Measurements from ENCODE around the gene DNAAF2. TPM values are rescaled to one million over a fixed set of nuclear protein-coding genes. Genes with fewer than 3 reads are reported as not detected.
"Not testable (repeated sequence)": the region's sequence is repeated elsewhere in the genome, so short reads cannot be mapped to it uniquely, and the experiment has no call there.

DNAAF2 gene
- total and polyA plus RNA-seq, 9 donors, result 6.3 to 8.8 (median 7.7) TPM

DNA sequence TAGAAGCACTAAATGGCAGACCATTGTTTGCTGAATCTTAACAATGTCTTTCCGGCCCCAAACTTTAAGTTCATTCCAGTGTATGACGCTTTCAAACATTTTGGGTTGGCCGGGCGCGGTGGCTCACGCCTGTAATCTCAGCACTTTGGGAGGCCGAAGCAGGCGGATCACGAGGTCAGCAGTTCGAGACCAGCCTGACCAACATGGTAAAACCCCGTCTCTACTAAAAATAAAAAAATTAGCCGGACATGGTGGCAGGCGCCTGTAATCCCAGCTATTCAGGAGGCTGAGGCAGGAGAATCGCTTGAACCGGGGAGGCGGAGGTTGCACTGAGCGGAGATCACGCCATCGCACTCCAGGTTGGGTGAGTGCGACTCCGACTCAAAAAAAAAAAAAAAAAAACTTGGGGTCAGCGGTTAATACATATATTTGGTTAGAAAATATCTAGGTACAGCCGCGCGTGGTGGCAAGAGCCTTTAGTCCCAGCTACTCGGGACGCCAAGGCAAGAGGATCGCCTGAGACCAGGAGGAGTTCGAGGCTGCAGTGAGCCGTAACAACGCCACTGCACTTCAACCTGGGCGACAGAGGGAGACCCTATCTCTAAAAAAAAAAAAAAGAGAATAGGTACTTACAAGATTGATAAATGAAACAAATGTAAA is 49.9 kb downstream of the DNAAF2 start:
- H3K4me3 ChIP-seq (ENCODE audit: low read length), result peak overlapping the region; percentile 97
- H3K27me3 ChIP-seq (ENCODE audit: control insufficient read depth, insufficient read depth, low read length); DNase-seq; H3K9me3 ChIP-seq (replicated peaks; ENCODE audit: control insufficient read depth, low read depth, low read length): not testable (repeated sequence)
- peaks cover 13% of the 10 kb centered on the region for H3K4me1 ChIP-seq (ENCODE audit: control insufficient read depth, insufficient read depth, low read length)
- peak overlapping the region; percentile 98 for H3K27ac ChIP-seq (ENCODE audit: low read length)
- peaks cover 18% of the 10 kb centered on the region for H3K36me3 ChIP-seq (ENCODE audit: control insufficient read depth, insufficient read depth, low read length)
- WGBS (ENCODE audit: insufficient coverage), result 14% methylated on average over 19 of the region's 32 CpGs

DNA sequence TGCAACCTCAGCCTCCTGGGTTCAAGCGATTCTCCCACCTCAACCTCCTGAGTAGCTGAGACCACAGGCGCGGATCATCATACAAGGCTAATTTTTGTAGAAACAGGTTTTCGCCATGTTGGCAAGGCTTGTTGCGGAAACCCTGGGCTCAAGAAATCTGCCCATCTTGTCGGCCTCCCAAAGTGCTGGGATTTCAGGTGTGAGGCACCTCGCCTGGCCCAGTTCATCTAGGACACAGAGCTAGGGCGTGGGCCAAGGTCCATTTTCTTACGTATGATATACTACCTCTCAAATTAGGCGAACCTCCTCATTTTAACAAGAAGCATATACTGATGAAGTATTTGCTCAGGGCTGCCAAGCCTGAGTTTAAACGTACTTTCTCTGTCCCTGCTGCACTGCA is 51.0 kb downstream of the DNAAF2 start:
- 93% methylated on average over 10 of the region's 11 CpGs for WGBS (ENCODE audit: insufficient coverage)
- Histone ChIP-seq H3K4me3 (ENCODE audit: low read length) (no peak overlapping the region), H3K9me3 (replicated peaks; ENCODE audit: control insufficient read depth, low read depth, low read length) (no peaks in the 10 kb centered on the region), H3K36me3 (ENCODE audit: control insufficient read depth, insufficient read depth, low read length) (peaks cover 18% of the 10 kb centered on the region), H3K27ac (ENCODE audit: low read length) (no peak overlapping the region), H3K27me3 (ENCODE audit: control insufficient read depth, insufficient read depth, low read length) (no peaks in the 10 kb centered on the region), H3K4me1 (ENCODE audit: control insufficient read depth, insufficient read depth, low read length) (peaks cover 13% of the 10 kb centered on the region)
- DNase-seq, result no peak

DNA sequence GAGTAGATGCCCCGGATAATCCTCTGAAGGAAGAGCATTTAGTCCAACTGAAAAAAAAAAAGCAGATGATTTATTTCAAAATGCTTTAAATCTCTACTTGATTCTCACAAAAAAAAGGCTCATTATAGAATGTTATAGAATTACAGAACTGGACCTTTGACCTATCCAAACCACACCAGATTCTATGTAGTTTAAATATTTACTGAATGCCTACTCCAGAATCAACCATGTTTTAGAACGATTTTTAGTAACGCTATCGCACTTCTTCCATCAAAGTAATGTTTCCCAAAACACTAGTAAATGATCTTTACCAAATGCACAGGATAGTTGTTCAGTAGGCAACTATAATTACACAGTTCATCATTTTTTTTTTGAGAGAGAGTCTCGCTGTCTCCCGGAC is 51.4 kb downstream of the DNAAF2 start:
- whole genome bisulfite sequencing (ENCODE audit: insufficient coverage), result 88% methylated on average over 2 of the region's 6 CpGs
- no peak for DNase-seq
- no peaks in the 10 kb centered on the region for H3K9me3 ChIP-seq (replicated peaks; ENCODE audit: control insufficient read depth, low read depth, low read length)

GRCh38 chr14:49582113-49582977 is 52.7 kb downstream of the DNAAF2 start:
- WGBS (ENCODE audit: insufficient coverage), result 85% methylated on average over 3 of the region's 4 CpGs
- Histone ChIP-seq H3K9me3 (replicated peaks; ENCODE audit: control insufficient read depth, low read depth, low read length) (no peaks in the 10 kb centered on the region), H3K27me3 (ENCODE audit: control insufficient read depth, insufficient read depth, low read length) (no peaks in the 10 kb centered on the region), H3K27ac (ENCODE audit: low read length) (no peak overlapping the region), H3K4me1 (ENCODE audit: control insufficient read depth, insufficient read depth, low read length) (peaks cover 13% of the 10 kb centered on the region), H3K4me3 (ENCODE audit: low read length) (no peak overlapping the region), H3K36me3 (ENCODE audit: control insufficient read depth, insufficient read depth, low read length) (peaks cover 21% of the 10 kb centered on the region)
- no peak for DNase-seq

More for the DNA sequence above, 51.4 kb downstream of the DNAAF2 start:
- Histone ChIP-seq H3K4me1 (ENCODE audit: control insufficient read depth, insufficient read depth, low read length) (peaks cover 13% of the 10 kb centered on the region), H3K27ac (ENCODE audit: low read length) (no peak overlapping the region), H3K4me3 (ENCODE audit: low read length) (no peak overlapping the region), H3K27me3 (ENCODE audit: control insufficient read depth, insufficient read depth, low read length) (no peaks in the 10 kb centered on the region), H3K36me3 (ENCODE audit: control insufficient read depth, insufficient read depth, low read length) (peaks cover 18% of the 10 kb centered on the region)

- peaks cover 13% of the 10 kb centered on the region for H3K4me1 ChIP-seq (ENCODE audit: control insufficient read depth, insufficient read depth, low read length)
- H3K27ac ChIP-seq (ENCODE audit: low read length), result no peak overlapping the region
- no peaks in the 10 kb centered on the region for H3K9me3 ChIP-seq (replicated peaks; ENCODE audit: control insufficient read depth, low read depth, low read length)
- H3K4me3 ChIP-seq (ENCODE audit: low read length), result no peak overlapping the region
- 79% methylated on average over 7 of the region's 9 CpGs for WGBS (ENCODE audit: insufficient coverage)
- DNase-seq, result no peak
- peaks cover 29% of the 10 kb centered on the region for H3K36me3 ChIP-seq (ENCODE audit: control insufficient read depth, insufficient read depth, low read length)
- H3K27me3 ChIP-seq (ENCODE audit: control insufficient read depth, insufficient read depth, low read length), result no peaks in the 10 kb centered on the region
These were observed 53.6 kb downstream of the DNAAF2 start for GRCh38 chr14:49581209-49582112.

DNA sequence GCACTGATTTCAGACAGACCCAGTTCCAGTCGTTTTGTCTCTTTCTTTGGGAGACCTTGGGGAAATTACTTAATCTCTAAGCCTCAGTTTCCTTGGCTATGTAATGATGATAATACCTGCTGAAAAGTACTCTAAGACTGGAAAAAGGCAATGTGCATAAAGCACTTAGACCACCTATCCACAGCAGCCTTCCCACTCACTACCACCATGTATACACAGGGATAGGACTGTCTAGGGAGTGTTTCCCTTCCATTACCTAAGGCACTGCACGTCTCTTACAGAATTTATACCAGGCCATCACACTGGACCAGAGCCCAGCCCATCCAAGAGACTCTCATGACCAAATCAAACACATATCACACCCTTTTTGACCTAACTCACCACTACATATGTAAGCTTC is 55.2 kb downstream of the DNAAF2 start:
- peaks cover 38% of the 10 kb centered on the region for H3K36me3 ChIP-seq (ENCODE audit: control insufficient read depth, insufficient read depth, low read length)
- peaks cover 8% of the 10 kb centered on the region for H3K4me1 ChIP-seq (ENCODE audit: control insufficient read depth, insufficient read depth, low read length)
- no peaks in the 10 kb centered on the region for H3K9me3 ChIP-seq (replicated peaks; ENCODE audit: control insufficient read depth, low read depth, low read length)
- no peaks in the 10 kb centered on the region for H3K27me3 ChIP-seq (ENCODE audit: control insufficient read depth, insufficient read depth, low read length)
- WGBS (ENCODE audit: insufficient coverage), result 75% methylated on average over 1 of the region's 2 CpGs
- no peak overlapping the region for H3K27ac ChIP-seq (ENCODE audit: low read length)
- H3K4me3 ChIP-seq (ENCODE audit: low read length), result no peak overlapping the region
- no peak for DNase-seq

GRCh38 chr14:49578141-49578540 is 56.9 kb downstream of the DNAAF2 start:
- WGBS (ENCODE audit: insufficient coverage), result no CpG with 5 or more reads among the region's 1 CpG
- Histone ChIP-seq H3K9me3 (replicated peaks; ENCODE audit: control insufficient read depth, low read depth, low read length) (no peaks in the 10 kb centered on the region), H3K4me3 (ENCODE audit: low read length) (no peak overlapping the region), H3K27ac (ENCODE audit: low read length) (no peak overlapping the region), H3K27me3 (ENCODE audit: control insufficient read depth, insufficient read depth, low read length) (no peaks in the 10 kb centered on the region), H3K4me1 (ENCODE audit: control insufficient read depth, insufficient read depth, low read length) (no peaks in the 10 kb centered on the region), H3K36me3 (ENCODE audit: control insufficient read depth, insufficient read depth, low read length) (peaks cover 32% of the 10 kb centered on the region)
- no peak for DNase-seq

Other genes with a start within 250 kb of the DNAAF2 start
- gene RPS29, start 48.9 kb downstream of the DNAAF2 start, total RNA-seq, result 5,655 TPM
- 1,000 to 10,000 TPM; 1,855 to 3,045 (median 2,186) TPM for gene RPS29, start 48.9 kb downstream of the DNAAF2 start, polyA plus RNA-seq (ENCODE audit: insufficient read depth in 1 of 8, insufficient read length in 8 of 8, low replicate concordance in 1 of 8)
- 8.9 TPM for gene LRR1, start 36.3 kb downstream of the DNAAF2 start, total RNA-seq
- 10 to 100 TPM in 4 of 8 donors, 1 to 10 TPM in 4; 6.5 to 14.5 (median 10.1) TPM for gene LRR1, start 36.3 kb downstream of the DNAAF2 start, polyA plus RNA-seq (ENCODE audit: insufficient read depth in 1 of 8, insufficient read length in 8 of 8, low replicate concordance in 1 of 8)
- 259 TPM for gene RPL36AL, start 14.6 kb downstream of the DNAAF2 start, total RNA-seq
- 100 to 1,000 TPM; 170 to 265 (median 189) TPM for gene RPL36AL, start 14.6 kb downstream of the DNAAF2 start, polyA plus RNA-seq (ENCODE audit: insufficient read depth in 1 of 8, insufficient read length in 8 of 8, low replicate concordance in 1 of 8)
- 32.2 TPM for gene MGAT2, start 14.4 kb downstream of the DNAAF2 start, total RNA-seq
- gene MGAT2, start 14.4 kb downstream of the DNAAF2 start, polyA plus RNA-seq (ENCODE audit: insufficient read depth in 1 of 8, insufficient read length in 8 of 8, low replicate concordance in 1 of 8), result 10 to 100 TPM; 20.3 to 31.0 (median 27.2) TPM
- gene POLE2, start 53.0 kb upstream of the DNAAF2 start, total RNA-seq, result 8.9 TPM
- gene POLE2, start 53.0 kb upstream of the DNAAF2 start, polyA plus RNA-seq (ENCODE audit: insufficient read depth in 1 of 8, insufficient read length in 8 of 8, low replicate concordance in 1 of 8), result 10 to 100 TPM in 3 of 8 donors, 1 to 10 TPM in 5; 5.7 to 11.4 (median 8.9) TPM
- gene KLHDC1, start 57.9 kb upstream of the DNAAF2 start, total RNA-seq, result 7.2 TPM
- 1 to 10 TPM; 3.3 to 5.8 (median 4.8) TPM for gene KLHDC1, start 57.9 kb upstream of the DNAAF2 start, polyA plus RNA-seq (ENCODE audit: insufficient read depth in 1 of 8, insufficient read length in 8 of 8, low replicate concordance in 1 of 8)
- gene KLHDC2, start 132.9 kb upstream of the DNAAF2 start, total RNA-seq, result 88.7 TPM
- 10 to 100 TPM; 64.2 to 83.3 (median 71.1) TPM for gene KLHDC2, start 132.9 kb upstream of the DNAAF2 start, polyA plus RNA-seq (ENCODE audit: insufficient read depth in 1 of 8, insufficient read length in 8 of 8, low replicate concordance in 1 of 8)
- 59.4 TPM for gene NEMF, start 217.5 kb upstream of the DNAAF2 start, total RNA-seq
- gene NEMF, start 217.5 kb upstream of the DNAAF2 start, polyA plus RNA-seq (ENCODE audit: insufficient read depth in 1 of 8, insufficient read length in 8 of 8, low replicate concordance in 1 of 8), result 10 to 100 TPM; 32.6 to 50.1 (median 46.3) TPM

Measured in muscle of leg (tissue), 11 donors.